ENCODE data around the gene SLC35F4. TPM values are rescaled to one million over a fixed set of nuclear protein-coding genes. Genes with fewer than 3 reads are reported as not detected.
"Not testable (repeated sequence)": the region's sequence is repeated elsewhere in the genome, so short reads cannot be mapped to it uniquely, and the experiment has no call there.

The SLC35F4 gene
- not detected in 2 replicates for total RNA-seq

DNA sequence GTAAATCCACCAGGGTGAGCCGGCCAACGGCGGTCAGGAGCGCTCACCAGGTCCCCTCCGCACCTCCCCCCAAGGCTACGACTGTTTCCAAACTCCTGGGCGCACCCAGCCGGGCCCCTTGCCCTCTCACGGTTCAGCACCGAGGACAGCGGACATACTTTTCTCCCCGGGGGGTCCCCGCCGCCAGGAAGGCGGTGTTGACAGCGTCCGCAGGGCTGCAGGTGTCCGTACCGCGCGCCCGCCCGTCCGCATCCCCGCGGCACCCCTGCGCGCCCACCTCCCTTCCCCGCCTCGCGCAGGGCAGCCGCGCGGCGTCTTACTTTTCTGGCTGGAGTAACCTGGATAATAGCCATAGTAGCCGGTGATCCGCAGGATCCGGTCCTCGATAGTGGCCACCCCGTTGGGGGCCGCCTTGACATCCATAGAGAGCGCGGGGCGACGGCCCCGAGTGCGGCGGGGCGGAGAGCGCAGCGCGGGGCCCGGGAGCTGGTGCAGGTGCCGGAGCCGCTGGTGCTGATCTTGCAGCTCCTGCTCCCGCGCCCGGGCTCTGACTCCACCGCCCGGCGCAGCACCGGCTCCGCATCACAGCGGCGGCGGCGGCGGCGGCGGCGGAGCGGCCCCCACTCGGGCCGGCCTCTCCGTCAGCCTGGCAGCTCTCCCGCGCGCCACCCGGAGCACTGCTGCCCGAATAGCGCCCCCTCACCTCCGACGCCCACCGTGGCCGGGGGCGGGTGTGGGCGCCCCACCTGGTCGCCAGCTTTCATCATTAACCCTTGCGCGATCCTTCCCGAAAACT, at the start of gene SLC35F4:
Gene SLC35F4, minus strand, starts transcription at position 690 of the 796 bp plus-strand sequence.
- intact Hi-C loops (cut with micrococcal nuclease): no loop called here

DNA sequence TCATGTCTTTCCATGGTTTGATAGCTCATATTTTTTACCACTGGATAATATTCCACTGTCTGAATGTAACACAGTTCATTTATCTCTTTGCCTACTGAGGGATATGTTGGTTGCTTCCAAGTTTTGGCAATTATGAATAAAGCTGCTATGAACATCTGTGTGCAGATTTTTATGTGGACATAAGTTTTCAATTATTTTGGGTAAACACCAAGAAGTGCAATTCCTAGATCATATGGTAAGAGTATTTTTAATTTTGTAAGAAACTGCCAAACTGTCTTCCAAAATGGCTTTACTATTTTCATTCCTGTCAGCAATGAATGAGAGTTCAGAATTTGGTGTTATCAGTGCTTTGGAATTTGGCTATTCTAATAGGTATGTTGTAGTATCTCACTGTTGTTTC, 43.7 kb upstream of the SLC35F4 start:
- intact Hi-C loops (cut with micrococcal nuclease): no loop called here

DNA sequence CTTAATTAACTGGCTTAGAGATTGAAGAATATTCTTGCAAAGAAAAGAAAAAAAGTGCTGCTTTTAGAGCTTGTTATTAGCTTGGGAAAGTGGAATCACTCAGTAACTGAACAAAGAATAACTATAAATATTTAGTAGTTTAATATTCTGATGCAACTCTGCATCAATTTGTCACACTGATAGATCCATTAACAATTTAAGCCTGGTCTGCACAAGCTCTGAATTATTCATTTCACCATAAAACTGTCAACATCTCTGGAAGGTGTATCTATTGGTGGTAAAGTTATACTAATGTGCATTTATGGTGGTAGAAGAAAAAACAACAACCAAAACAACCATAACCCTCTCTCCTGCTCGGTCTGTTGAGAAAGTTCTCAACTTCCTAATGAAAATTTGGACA, 38.1 kb upstream of the SLC35F4 start:
- intact Hi-C loops (cut with micrococcal nuclease): no loop called here

- intact Hi-C loops (cut with micrococcal nuclease): no loop called here
These were observed 33.1 kb upstream of the SLC35F4 start for GRCh38 chr14:57898837-57899572.

GRCh38 chr14:57897144-57897748, 31.4 kb upstream of the SLC35F4 start:
- intact Hi-C loops (cut with micrococcal nuclease): no loop called here

- intact Hi-C loops (cut with micrococcal nuclease): no loop called here
These were observed 23.4 kb upstream of the SLC35F4 start for GRCh38 chr14:57889245-57889644.

- intact Hi-C loops (cut with micrococcal nuclease): no loop called here
These were observed 18.3 kb upstream of the SLC35F4 start for GRCh38 chr14:57884175-57884574.

GRCh38 chr14:57883061-57883460, 17.2 kb upstream of the SLC35F4 start:
- intact Hi-C loops (cut with micrococcal nuclease): no loop called here

- intact Hi-C loops (cut with micrococcal nuclease): no loop called here
These were observed 13.6 kb upstream of the SLC35F4 start for GRCh38 chr14:57879516-57879915.

DNA sequence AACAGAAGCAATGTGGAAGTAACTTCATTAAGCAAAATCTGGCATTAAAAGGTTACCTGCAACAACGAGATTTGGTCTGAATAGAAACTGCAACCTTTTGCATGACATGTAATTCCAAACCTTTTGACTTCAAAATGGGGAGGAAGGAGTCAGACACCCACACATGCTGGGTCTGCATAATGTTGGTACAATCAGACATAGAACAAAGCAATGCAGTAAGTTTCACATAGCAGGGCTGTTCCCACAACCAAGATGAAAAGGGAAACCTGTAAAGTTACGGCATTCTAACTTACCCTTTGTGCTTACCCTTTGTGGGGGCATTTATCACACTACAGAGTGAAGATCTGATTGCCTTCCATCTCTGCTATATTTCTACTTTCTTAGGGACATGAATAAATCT, 10.1 kb upstream of the SLC35F4 start:
- intact Hi-C loops (cut with micrococcal nuclease): no loop called here

DNA sequence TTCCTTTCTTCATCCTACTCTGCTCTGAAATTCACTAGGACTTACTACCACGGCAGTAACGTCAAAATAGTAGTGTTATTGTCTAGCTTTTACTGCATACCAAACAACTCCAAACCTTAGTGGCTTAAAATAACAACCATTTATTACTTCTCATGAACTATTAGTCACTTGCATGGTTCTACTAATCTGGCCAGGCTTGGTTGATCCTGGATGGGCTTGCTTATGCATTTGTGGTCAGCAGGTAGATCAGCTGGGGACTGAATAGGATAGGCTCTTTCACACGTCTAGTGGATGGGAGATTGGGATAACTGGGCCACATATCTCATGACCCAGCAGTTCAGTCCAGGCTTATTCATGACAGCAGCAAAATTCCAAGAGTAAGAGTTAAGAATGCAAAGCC, 9.4 kb upstream of the SLC35F4 start:
- intact Hi-C loops (cut with micrococcal nuclease): no loop called here

DNA sequence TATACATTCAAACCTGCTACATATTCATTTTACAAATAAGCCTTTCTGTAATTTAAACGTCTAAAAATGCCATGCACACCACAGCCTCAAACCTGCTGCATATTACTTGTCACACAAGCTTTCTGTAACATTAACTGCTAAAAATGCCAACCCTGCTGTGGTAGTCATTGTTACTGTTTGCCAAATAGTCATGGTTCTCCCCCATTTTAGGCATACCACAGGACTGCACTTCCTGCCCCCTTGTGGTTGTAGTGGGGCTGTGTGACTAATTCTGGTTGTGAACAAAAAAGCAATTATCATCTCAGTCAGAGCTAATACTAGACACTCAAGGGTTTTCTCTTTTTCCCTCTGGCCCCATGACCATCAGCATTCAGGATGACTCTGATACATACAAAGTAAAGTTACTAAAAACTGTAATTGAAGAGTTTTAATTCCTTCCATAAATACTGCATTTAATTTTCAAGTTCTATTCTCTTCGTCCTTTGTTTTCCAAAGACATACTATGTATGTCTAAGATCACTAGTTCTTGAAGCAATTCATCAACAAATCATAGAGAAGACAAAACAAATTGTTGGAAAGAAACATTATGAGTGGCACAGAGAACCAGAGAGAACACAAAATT, 5.7 kb upstream of the SLC35F4 start:
- intact Hi-C loops (cut with micrococcal nuclease): no loop called here

- intact Hi-C loops (cut with micrococcal nuclease): no loop called here
These were observed 5.0 kb upstream of the SLC35F4 start for GRCh38 chr14:57870686-57871457.

DNA sequence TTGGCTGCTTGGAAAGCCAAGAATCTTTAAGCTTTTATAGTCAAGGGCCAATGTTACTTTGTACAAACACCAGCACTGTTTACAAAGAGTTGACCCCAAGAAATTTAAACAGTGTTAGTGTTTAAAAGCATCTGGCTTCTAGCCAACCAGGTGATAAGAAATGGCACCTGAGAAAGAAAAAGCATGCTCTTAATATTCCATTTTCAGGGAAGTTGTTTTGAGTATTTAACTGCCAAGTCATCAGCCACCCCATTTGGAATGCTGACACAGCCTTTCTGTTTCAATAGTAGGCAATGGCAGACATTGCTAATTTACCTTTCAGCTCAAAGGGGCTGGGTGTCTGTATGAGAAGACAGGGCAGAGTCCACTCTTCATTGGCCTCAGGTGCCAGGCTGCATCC, 3.7 kb upstream of the SLC35F4 start:
- intact Hi-C loops (cut with micrococcal nuclease): no loop called here

GRCh38 chr14:57866199-57866705, 360 bp upstream of the SLC35F4 start:
- intact Hi-C loops (cut with micrococcal nuclease): no loop called here

- intact Hi-C loops (cut with micrococcal nuclease): no loop called here
These were observed 858 bp downstream of the SLC35F4 start for GRCh38 chr14:57865066-57865402.

- intact Hi-C loops (cut with micrococcal nuclease): no loop called here
These were observed 1.2 kb downstream of the SLC35F4 start for GRCh38 chr14:57864659-57865058.

DNA sequence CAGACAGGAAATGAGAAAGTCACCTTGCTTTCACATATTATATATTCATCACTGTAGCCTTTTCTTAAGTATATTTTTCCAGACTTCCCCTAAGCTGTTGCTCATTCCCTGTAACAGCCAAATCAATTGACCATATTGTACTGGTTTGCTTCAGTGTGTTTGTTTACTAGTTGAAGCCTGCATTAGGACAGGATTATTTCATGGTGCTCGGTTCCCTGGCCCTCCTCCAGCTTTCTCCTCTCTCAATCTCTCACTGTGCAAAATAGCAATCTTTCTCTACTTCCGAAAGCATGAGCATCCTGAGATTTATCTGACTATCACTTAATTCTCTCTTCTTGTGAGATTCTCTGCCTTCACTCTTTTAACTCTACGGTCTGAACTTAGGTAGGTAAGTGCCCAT, 2.4 kb downstream of the SLC35F4 start:
- intact Hi-C loops (cut with micrococcal nuclease): no loop called here

- intact Hi-C loops (cut with micrococcal nuclease): not testable (repeated sequence)
These were observed 10.2 kb downstream of the SLC35F4 start for GRCh38 chr14:57855666-57856065.

GRCh38 chr14:57854571-57854970, 11.3 kb downstream of the SLC35F4 start:
- intact Hi-C loops (cut with micrococcal nuclease): no loop called here

DNA sequence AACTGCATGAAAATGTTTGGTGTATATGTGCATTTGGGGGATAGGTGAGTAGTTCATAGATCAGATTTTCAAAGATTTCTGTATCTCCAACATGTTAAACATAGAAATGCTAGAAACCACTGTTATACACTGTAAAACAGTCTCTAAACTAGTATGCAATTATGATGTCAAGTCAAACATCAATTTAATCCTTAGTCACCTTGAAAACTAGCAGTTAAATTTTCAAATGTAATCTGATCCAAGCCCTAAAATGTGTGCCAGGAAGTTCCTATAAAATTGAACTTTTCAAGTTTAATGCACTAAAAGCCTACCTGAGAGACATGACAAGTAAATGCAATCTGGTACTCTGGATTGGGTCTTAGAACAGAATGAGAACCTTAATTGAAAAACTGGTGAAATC, 14.5 kb downstream of the SLC35F4 start:
- intact Hi-C loops (cut with micrococcal nuclease): no loop called here
